ENCODE measurements around the gene DMD.

DMD gene

DNA sequence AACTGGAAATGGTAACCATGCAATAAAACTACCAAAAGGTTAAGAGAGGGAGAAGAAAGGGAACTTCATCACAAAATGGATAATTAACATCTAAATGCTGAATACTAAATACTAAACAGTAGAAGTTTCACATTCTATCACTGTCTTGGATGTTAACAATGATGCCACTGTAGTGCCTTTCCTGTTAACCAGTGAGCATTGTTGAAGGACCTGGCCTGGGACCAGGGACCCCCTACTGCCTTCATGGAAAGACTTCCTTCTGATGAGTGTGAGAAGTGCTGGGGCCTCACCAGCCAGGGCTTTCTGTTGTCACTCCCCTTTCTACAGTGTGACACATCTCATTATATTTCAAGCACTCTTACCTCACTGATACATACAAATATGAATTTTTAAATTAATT lies 1400.2 kb downstream of the DMD start:
- TF ChIP-seq, protein P1, sequence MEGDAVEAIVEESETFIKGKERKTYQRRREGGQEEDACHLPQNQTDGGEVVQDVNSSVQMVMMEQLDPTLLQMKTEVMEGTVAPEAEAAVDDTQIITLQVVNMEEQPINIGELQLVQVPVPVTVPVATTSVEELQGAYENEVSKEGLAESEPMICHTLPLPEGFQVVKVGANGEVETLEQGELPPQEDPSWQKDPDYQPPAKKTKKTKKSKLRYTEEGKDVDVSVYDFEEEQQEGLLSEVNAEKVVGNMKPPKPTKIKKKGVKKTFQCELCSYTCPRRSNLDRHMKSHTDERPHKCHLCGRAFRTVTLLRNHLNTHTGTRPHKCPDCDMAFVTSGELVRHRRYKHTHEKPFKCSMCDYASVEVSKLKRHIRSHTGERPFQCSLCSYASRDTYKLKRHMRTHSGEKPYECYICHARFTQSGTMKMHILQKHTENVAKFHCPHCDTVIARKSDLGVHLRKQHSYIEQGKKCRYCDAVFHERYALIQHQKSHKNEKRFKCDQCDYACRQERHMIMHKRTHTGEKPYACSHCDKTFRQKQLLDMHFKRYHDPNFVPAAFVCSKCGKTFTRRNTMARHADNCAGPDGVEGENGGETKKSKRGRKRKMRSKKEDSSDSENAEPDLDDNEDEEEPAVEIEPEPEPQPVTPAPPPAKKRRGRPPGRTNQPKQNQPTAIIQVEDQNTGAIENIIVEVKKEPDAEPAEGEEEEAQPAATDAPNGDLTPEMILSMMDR (conservative IDR thresholded peaks at IDR 0.05; ENCODE audit: control insufficient read depth, insufficient read depth, low read depth, low read length), result no peak
- no peak overlapping the region for H3K4me3 ChIP-seq (ENCODE audit: control insufficient read depth, low read depth, low read length)
- DNase-seq (ENCODE audit: low read depth), result no peak

DNA sequence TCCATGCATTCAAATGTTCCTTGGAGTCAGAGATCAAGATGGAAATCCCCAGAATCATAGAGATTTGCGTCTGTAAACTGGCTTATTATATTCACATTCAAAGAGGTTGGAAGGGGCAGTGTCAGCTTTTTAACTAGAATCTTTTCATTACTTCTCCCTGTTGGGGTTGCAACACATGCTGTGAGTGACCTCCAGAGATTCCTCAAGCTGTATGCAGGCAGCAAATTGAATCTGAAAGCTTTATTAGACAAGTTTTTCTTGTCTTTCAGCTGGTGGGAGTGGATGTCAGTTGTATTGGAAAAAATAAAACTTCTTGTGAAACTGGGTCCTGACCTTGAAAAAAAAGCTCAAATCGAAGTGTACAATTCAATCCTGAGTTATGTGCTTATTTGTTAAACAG lies 1403.0 kb downstream of the DMD start:
- DNase-seq (ENCODE audit: low read depth), result no peak
- TF ChIP-seq, protein P1 (conservative IDR thresholded peaks at IDR 0.05; ENCODE audit: control insufficient read depth, insufficient read depth, low read depth, low read length), result no peak
- no peak overlapping the region for H3K4me3 ChIP-seq (ENCODE audit: control insufficient read depth, low read depth, low read length)

DNA sequence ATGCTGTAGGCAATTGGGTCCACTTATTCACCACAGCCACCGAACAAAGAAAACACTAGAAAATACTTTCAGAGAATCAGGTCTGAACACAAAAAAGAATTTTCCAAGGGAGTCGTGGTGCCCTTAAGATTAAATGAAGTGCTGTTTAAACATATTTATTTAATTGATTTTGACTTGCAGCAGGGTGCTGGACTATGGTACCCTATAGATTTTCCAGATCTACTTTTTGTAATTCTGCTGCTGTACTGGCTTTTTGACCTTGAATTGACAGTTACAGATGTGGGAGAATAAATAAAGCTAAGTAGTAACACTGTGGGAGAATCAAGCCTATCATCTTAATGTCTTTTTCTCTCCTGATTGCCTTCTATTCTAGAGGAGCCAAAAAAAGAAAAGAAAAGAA lies 1404.2 kb downstream of the DMD start:
- TF ChIP-seq, protein P1 (conservative IDR thresholded peaks at IDR 0.05; ENCODE audit: control insufficient read depth, insufficient read depth, low read depth, low read length), result no peak
- H3K4me3 ChIP-seq (ENCODE audit: control insufficient read depth, low read depth, low read length), result no peak overlapping the region
- DNase-seq (ENCODE audit: low read depth), result no peak

DNA sequence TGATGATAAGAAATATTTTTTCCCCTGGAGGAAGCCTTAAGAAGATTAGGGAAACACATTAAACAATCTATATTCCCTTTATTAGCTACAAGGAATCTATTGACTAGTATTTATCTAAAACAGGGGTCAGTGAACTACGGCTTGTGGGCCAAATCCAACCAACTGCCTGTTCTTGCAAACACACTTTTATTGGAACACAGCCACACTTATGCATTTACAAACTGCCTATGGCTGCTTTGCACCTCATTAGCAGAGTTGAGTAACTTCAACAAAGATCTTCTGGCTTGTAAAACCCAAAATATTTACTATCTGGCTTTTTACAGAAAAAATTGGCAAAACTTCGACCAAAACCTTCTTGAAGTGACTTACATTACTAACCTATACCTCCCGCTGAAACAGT lies 1405.6 kb downstream of the DMD start:
- TF ChIP-seq, protein P1 (conservative IDR thresholded peaks at IDR 0.05; ENCODE audit: control insufficient read depth, insufficient read depth, low read depth, low read length), result no peak
- DNase-seq (ENCODE audit: low read depth), result no peak
- H3K4me3 ChIP-seq (ENCODE audit: control insufficient read depth, low read depth, low read length), result no peak overlapping the region

DNA sequence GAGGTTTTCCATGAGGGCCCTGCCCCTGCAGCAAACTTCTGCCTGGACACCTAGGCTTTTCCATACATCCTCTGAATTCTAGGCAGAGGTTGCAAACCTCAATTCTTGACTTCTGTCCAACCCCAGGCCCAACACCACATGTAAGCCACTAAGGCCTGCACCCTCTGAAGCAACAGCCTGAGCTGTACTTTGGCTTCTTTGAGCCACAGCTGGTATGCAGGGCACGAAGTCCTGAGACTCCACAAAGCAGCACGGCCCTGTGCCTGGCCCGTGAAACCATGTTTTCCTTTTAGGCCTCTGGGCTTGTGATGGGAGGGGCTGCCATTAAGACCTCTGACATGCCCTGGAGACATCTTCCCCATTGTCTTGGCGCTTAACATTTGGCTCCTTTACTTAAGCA lies 1411.1 kb downstream of the DMD start:
- TF ChIP-seq, protein P1 (conservative IDR thresholded peaks at IDR 0.05; ENCODE audit: control insufficient read depth, insufficient read depth, low read depth, low read length), result no peak
- DNase-seq (ENCODE audit: low read depth), result no peak

DNA sequence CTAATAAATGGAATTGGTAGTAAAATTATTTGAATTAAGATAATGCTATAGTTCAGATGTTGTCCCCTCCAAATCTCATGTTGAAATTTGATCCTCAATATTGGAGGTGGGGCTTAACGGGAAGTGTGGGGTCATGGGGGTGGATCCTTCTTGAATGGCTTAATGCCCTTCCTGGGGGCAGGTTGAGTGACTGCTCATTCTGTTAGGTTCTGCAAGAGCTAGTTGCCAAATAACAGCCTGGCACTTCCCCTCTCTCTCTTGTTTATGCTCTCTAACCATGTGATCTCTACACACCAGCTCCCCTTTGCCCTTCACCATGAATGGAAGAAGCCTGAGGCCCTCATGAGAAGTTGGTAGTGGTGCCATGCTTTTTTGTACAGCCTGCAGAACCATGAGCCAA lies 1414.7 kb downstream of the DMD start:
- TF ChIP-seq, protein P1 (conservative IDR thresholded peaks at IDR 0.05; ENCODE audit: control insufficient read depth, insufficient read depth, low read depth, low read length), result no peak
- no peak for DNase-seq (ENCODE audit: low read depth)
- no peak overlapping the region for H3K4me3 ChIP-seq (ENCODE audit: control insufficient read depth, low read depth, low read length)

More for the DNA sequence above, 1411.1 kb downstream of the DMD start:
- H3K4me3 ChIP-seq (ENCODE audit: control insufficient read depth, low read depth, low read length), result no peak overlapping the region

DNA sequence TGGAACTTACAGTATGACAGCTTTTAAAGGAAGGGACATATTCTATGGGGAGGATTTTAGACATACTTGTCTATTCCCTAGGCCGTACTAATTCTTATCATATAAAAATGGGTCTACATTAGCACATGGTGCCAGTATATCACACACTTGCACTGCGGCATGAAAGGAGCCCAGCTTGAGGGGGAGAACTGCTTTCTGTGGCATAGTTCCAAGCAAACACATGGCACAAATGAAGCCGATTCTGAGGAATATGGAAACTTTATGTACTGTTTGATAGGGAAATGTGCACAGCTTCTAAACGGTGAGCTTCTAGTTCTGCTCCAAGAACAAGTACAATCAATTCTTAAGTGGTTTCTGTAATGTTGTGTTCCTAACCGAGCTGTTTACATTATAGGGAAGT lies 1463.9 kb downstream of the DMD start:
- TF ChIP-seq, protein P1 (conservative IDR thresholded peaks at IDR 0.05; ENCODE audit: control insufficient read depth, insufficient read depth, low read depth, low read length), result no peak
- DNase-seq (ENCODE audit: low read depth), result no peak
- no peak overlapping the region for H3K4me3 ChIP-seq (ENCODE audit: control insufficient read depth, low read depth, low read length)

All from fibroblast of mammary gland (primary cell).